ENCODE measurements around the gene PKIG.

DNA sequence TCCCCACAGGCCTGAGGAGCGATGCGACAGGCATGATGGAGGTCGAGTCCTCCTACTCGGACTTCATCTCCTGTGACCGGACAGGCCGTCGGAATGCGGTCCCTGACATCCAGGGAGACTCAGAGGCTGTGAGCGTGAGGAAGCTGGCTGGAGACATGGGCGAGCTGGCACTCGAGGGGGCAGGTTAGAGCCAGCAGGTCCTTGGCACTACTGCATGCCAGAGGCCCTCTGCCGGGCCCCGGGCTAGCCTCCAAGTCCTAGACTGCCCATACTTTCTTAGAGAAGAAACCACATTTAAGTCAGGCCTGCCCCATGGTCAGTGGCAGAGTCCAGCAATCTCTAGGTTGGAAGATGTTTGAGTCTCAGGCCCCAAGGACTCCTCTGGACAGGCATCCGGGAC is 32.1 kb downstream of the PKIG start:
- TF ChIP-seq, protein P1, sequence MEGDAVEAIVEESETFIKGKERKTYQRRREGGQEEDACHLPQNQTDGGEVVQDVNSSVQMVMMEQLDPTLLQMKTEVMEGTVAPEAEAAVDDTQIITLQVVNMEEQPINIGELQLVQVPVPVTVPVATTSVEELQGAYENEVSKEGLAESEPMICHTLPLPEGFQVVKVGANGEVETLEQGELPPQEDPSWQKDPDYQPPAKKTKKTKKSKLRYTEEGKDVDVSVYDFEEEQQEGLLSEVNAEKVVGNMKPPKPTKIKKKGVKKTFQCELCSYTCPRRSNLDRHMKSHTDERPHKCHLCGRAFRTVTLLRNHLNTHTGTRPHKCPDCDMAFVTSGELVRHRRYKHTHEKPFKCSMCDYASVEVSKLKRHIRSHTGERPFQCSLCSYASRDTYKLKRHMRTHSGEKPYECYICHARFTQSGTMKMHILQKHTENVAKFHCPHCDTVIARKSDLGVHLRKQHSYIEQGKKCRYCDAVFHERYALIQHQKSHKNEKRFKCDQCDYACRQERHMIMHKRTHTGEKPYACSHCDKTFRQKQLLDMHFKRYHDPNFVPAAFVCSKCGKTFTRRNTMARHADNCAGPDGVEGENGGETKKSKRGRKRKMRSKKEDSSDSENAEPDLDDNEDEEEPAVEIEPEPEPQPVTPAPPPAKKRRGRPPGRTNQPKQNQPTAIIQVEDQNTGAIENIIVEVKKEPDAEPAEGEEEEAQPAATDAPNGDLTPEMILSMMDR (IDR thresholded peaks at IDR 0.05; ENCODE audit: borderline replicate concordance, extremely low read depth, low read length, poor library complexity, severe bottlenecking) = no peak
- no peak for TF ChIP-seq EZH2 (IDR thresholded peaks at IDR 0.05; ENCODE audit: borderline replicate concordance, low read depth, low read length, severe bottlenecking)
